Right ventricle myocardium superior (tissue), 1 donor: ENCODE measurements around the gene TRAF1. TPM values are rescaled to one million over a fixed set of nuclear protein-coding genes. Genes with fewer than 3 reads are reported as not detected.

Experiments
- ATAC-seq: fragments of 200-7000 bp; cut with Tn5 transposase; one replicate; pipeline ENCODE4 v1.9.1; 2020; ENCODE audit warnings: mild to moderate bottlenecking; ENCODE audit not compliant: poor library complexity
- DNase-seq: peaks from one replicate; pipeline ENCODE4 v3.0.0-alpha.2; 2020
- intact Hi-C: fragments of 100-400 bp; cut with DNase I; formaldehyde crosslinking; loops from one replicate; pipeline ENCODE4 v1.11.2; 2022
- total RNA-seq: library from RNA; stranded (reverse); fragmentation: NEBNext Ultra II Directional; extraction: Animal tissue kit (Norgen Biotek cat#: 25700); gene quantifications from one replicate; pipeline ENCODE4 v1.2.1, GENCODE V29; 2021
- donor health status: DM: no; HTN: yes; CAD: no; lungs with severe emphysema.

The TRAF1 gene
- total RNA-seq, 1 donor from 2014 or later, result 2.2 TPM

- DNase-seq (no peak), ATAC-seq (no peak)
- intact Hi-C loops, result loop anchor here (5.0 kb wide), 1 partner anchor 39 kb away; no protein-coding TSS in a partner anchor
Measured at GRCh38 chr9:120878188-120879130, 48.1 kb downstream of the TRAF1 start.

DNA sequence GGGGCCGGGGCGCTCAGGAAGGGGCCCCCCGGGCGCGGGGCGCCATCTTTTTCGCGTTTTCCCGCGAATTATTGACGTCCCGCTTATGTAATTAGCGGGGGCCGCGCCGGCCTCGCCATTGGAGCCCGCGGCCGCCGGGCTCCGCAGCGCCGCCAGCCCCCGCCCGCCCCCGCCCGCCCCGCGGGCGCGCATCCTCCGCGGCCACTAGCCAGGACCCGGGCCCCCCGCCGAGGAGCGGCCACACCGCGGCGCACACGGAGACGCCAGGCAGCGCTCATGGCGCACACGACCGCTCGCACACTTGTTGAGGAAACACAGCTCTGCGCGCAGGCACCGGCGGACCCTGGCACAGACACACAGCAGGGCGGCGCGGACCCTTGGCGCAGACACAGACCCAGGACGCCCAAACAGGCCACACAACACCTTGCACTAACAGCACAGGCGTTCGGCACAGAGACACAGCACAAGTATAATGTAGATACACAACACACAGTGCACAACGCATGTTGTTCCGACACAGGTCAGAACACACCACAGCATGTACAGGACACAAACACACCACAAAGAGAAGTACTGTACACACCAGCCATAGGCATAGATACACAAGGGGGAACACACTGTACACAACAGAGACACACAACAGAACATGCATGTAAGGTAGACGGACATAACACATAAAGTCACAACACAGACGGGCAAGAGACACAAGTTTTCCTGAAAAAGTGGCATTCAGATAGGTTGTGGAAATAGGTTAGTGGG, 49.1 kb downstream of the TRAF1 start:
- peak; percentile 64 for ATAC-seq
- intact Hi-C loops, result loop anchor here (5.0 kb wide), 1 partner anchor 40 kb away; no protein-coding TSS in a partner anchor
- peak; percentile 82 for DNase-seq

DNA sequence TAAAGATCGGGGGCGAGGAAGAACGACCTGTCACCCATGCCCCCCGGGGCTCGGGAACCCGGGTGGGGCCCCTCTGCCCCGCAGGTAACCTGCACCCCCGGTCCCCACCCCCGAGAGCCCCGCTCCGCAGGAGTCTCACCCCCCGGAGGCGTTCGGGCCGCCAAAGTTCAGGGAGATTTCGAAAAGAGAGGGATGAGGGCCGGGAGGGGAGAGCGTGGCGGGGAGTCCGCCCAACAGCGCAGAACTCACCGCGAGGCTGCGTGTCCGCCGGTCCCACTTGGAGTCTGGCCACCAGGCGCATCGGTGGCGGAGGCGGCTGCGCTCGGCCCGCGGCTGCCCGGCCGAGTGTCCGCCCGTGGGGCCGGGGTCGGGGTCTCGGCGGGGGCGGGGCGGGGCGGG, 49.8 kb downstream of the TRAF1 start, which contains the start of gene PHF19:
PHF19 (minus strand) TSS at position 347 of the 399 bp plus-strand sequence. CDS start 2,447 bp downstream, outside the sequence.
- DNase-seq, result peak; percentile 55
- intact Hi-C loops, result loop anchor here (5.0 kb wide), 1 partner anchor 40 kb away; no protein-coding TSS in a partner anchor
- peak; percentile 32 for ATAC-seq

DNA sequence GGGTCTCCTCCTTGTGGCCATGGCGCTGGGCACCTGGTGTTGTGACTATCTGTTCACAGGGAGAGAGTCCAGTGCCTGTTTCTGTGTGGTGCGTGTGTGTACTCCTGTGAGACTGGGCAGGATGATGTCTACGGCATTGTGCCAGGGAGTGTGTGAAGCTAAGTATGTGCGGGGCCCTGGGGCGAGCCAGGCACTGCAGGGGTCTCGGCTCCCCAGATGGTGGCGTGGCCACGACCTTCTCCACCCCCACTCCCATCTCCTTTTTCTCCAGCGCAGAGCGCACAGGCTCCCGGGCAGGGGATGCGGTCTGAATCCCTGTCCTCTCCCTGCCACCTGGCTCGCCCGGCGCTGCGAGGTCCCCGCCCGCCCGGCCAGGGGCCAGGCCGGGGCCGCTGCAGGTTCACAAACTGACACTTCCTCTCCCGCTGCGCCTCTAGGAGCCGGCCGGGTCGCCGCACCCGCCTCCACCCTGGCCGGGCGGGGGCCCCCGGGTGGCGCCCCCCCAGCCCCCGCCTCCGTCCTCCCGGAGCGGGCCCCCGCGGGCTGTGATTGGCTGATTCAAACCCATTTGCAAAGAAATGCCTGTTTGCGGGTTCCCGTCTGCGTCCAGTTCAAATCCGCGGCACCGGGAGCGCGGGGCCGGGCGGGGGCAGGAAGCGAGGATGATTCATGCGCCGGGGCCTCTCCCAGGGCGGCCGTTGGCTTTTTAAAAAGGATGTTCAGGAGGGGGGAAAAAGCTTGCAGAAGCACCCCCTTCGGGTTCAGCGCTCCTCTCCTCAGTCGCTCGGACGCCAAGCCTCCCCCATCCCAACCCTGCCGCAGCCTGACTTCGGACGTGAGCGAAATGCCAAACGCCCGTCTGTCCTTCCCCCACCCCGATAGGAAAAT, 50.4 kb downstream of the TRAF1 start:
- DNase-seq, result peak; percentile 91
- intact Hi-C loops, result loop anchor here (5.0 kb wide), 1 partner anchor 41 kb away; no protein-coding TSS in a partner anchor
- ATAC-seq, result peak; percentile 80

- DNase-seq (no peak), ATAC-seq (no peak)
- intact Hi-C loops, result loop anchor here (5.0 kb wide), 1 partner anchor 42 kb away; no protein-coding TSS in a partner anchor
Measured at GRCh38 chr9:120875643-120875953, 51.0 kb downstream of the TRAF1 start.

DNA sequence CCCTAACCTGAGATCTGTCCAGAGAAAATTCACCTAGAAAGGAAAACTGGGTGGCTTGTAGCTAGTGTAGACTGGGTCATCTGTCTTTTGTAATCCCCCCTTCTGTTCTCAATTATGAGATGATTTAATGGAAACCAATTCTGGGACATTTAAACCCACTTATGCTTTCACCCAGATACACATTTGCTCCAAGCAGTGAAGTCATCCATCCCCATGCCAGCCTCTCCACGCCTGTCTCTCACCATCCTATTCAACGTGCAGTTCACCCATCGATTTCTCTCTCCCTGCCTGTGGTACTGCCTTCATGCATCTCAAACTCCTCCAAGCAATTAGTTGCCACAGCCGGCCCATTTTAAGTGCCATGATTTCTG, 51.4 kb downstream of the TRAF1 start:
- intact Hi-C loops, result loop anchor here (5.0 kb wide), 1 partner anchor 42 kb away; no protein-coding TSS in a partner anchor
- ATAC-seq, result no peak
- DNase-seq, result no peak

- DNase-seq (no peak), ATAC-seq (no peak)
- intact Hi-C loops, result loop anchor here (5.0 kb wide), 1 partner anchor 43 kb away; no protein-coding TSS in a partner anchor
Measured at GRCh38 chr9:120874226-120875194, 52.1 kb downstream of the TRAF1 start.

DNA sequence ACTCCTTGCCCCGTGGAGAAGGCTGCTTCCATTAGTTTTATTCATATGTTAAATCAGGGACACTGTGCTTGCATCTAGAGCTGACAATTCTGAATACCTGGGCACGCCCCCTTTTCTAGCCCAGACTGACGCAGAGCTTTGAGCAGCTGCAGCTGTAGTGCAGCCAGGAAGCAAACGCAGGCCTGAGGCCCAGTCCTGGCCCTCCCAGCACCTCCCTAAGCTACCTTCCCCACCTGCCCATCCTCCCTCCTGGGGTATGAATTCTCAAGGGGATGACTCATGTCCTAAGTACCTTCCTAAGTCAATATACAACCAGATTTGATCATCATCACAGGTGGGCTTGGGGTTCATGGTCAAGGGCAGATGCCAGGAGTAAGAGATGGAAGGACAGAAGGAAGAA, 53.1 kb downstream of the TRAF1 start:
- DNase-seq (no peak), ATAC-seq (no peak)
- intact Hi-C loops, result no loop called here

GRCh38 chr9:120872791-120873502, 53.6 kb downstream of the TRAF1 start:
- ATAC-seq (no peak), DNase-seq (no peak)
- intact Hi-C loops, result no loop called here

DNA sequence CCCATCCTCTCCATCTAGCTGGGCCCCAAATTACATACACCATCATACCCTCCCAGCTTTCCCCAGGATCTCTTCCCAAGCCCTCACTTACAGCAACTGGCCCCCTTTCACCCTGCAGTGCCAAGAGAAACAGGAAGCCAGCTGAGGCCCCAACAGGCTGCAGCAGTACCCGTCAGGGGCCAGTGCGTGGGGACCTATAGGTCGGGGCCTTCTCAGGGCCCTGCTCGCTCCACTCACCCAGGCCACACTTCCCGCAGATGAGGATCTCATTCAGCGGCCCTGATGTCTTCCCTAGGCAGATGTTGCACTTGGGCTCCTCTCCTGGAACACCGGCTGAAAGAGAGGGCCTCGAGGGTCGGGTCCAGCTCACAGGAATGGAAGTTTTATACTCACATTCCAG, 56.4 kb downstream of the TRAF1 start:
- intact Hi-C loops, result no loop called here
- DNase-seq, result no peak
- no peak for ATAC-seq

- intact Hi-C loops, result no loop called here
- no peak for DNase-seq
- ATAC-seq, result no peak
Measured at GRCh38 chr9:120869726-120870125, 56.9 kb downstream of the TRAF1 start.

DNA sequence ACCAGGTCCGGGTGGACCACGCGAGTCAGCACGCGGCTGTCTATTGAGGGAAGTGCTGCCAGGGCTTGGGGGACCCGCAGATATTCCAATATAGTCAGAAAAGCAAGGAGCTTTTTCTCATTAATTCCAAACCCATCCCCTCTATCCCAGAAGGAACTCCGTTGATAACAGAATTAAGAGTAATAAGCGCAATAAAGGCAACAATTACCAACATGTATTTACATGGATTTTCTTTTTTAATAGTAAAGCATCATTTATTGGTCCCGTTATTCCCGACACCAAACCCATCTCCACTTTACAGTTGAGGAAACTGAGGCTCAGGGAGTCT, 57.3 kb downstream of the TRAF1 start:
- intact Hi-C loops, result no loop called here
- DNase-seq (no peak), ATAC-seq (no peak)

- peak; percentile 96 for ATAC-seq
- peak; percentile 96 for DNase-seq
- intact Hi-C loops, result no loop called here
Measured at GRCh38 chr9:120868676-120869359, 57.8 kb downstream of the TRAF1 start.

- no peak for ATAC-seq
- intact Hi-C loops, result no loop called here
Measured at GRCh38 chr9:120868339-120868675, 58.3 kb downstream of the TRAF1 start.

DNA sequence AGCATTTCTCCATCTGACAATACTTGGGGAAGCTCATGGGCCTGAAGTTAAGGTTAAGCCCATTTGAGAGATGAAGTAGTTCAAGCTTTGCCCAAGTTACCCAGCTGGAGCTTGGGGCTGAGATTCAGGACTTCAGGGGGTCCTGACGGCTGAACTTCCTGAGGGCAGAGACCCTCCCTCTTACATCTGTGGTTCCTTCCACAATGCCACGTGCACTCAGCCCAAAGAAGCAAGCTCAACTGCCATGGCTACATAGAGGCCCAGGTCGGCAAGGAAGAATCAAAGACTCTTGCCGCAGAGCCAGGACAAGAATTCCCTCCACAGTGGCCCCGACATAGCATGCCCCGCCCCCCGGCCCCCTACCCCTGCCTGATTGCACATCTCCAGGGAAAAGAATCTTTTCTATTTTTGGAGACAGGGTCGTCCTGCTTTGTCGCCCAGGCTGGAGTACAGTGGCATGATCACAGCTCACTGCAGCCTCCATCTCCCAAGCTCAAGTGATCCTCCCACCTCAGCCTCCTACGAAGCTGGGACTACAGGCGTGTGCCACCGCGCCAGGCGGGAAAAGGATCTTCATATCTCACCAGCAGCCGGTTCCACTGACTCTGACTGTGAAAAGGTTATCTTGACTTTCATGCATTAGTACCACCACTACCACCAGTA, 58.8 kb downstream of the TRAF1 start:
- intact Hi-C loops, result no loop called here
- ATAC-seq, result no peak
- no peak for DNase-seq

More at GRCh38 chr9:120868339-120868675, 58.3 kb downstream of the TRAF1 start:
- no peak for DNase-seq

DNA sequence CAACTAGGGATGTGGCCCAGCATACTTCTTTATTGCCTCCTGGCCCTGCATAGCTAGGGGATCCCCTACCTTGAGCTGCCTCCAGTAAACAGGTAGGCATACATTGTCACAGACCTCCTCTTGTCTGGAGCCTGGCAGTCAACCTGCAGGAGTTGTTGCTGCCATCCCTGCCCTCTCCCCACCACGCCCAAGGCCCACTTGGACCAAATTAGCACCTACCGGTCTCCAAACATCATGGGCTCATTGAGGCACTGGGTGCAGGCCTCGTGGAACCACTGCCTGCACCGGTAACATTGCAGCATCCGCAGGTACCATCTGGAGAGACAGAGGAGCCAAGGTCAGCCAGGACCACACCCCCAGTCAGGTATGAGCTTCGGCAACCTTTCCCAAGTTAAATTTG, 59.9 kb downstream of the TRAF1 start:
- DNase-seq, result no peak
- no peak for ATAC-seq
- intact Hi-C loops, result no loop called here
